Lower leg skin (tissue), 4 donors: ENCODE results near the gene KCNG2. TPM values are rescaled to one million over a fixed set of nuclear protein-coding genes. Genes with fewer than 3 reads are reported as not detected.
A peak's percentile ranks its signal among the peaks of the same experiment; 100 is the strongest.

Source experiments
- DNase-seq, 2 donors: peaks; one replicate each; pipeline ENCODE4 v3.0.0-alpha.2; 2019; ENCODE audit warnings: low spot score in 2 of 2
- H3K4me3 ChIP-seq: fragments of 200-600 bp; sonication (generic); 2 replicates; pipeline ENCODE4 v1.5.1; 2017; ENCODE audit warnings: mild to moderate bottlenecking, low read depth; ENCODE audit not compliant: poor library complexity, severe bottlenecking
- CTCF ChIP-seq, 3 donors: fragments of 450-650 bp; IDR thresholded peaks; one replicate each; pipeline ENCODE4 v1.5.1; 2016; ENCODE audit warnings: antibody characterized with exemption in 3 of 3, mild to moderate bottlenecking in 3 of 3, moderate library complexity in 2 of 3
- POLR2A ChIP-seq, 2 donors: fragments of 450-650 bp; IDR thresholded peaks; one replicate each; pipeline ENCODE4 v1.6.1; 2016 to 2017; ENCODE audit warnings: antibody characterized with exemption in 2 of 2, mild to moderate bottlenecking in 1 of 2, moderate library complexity in 1 of 2
- WGBS, 2 donors: methylation state at CpG; one replicate each; pipeline ENCODE4 v1.1.5; 2018; 5-methylcytosine and 5-hydroxymethylcytosine counted together
- intact Hi-C: fragments of 100-400 bp; cut with DNase I; formaldehyde crosslinking; loops from one replicate; pipeline ENCODE4 v1.15.0; 2023; ENCODE audit warnings: low total_unique reads
- total RNA-seq, 4 donors: library from RNA; depleted of rRNA; stranded (reverse); fragments of >200 nt; gene quantifications; one replicate each; pipeline ENCODE4 v1.1.0, GENCODE V29; 2016

Gene KCNG2
- total RNA-seq, 4 donors from 2014 or later = 0.84 TPM; not detected in 3

- no peak for TF ChIP-seq CTCF (IDR thresholded peaks at IDR 0.05)
- no peak for TF ChIP-seq POLR2A (IDR thresholded peaks at IDR 0.05)
- 94 to 98% methylated on average over 24 to 25 of the region's 25 CpGs for WGBS, 2 donors
- DNase-seq = peak in 1 of 2 donors; percentile 62
- intact Hi-C loops = no loop called here
- no peak overlapping the region for H3K4me3 ChIP-seq
Measured at GRCh38 chr18:79917853-79918614, 120.3 kb downstream of the KCNG2 start.

- no peak for TF ChIP-seq CTCF (IDR thresholded peaks at IDR 0.05)
- TF ChIP-seq POLR2A (IDR thresholded peaks at IDR 0.05) = no peak
- intact Hi-C loops = no loop called here
- peak in 1 of 2 donors; percentile 84 for DNase-seq
- WGBS, 2 donors = 94 to 98% methylated on average over 9 to 20 of the region's 20 CpGs
- H3K4me3 ChIP-seq = no peak overlapping the region
Measured at GRCh38 chr18:79918615-79919011, 120.9 kb downstream of the KCNG2 start.

GRCh38 chr18:79919089-79919488 lies 121.4 kb downstream of the KCNG2 start:
- no peak for TF ChIP-seq CTCF (IDR thresholded peaks at IDR 0.05)
- TF ChIP-seq POLR2A (IDR thresholded peaks at IDR 0.05) = no peak
- intact Hi-C loops = no loop called here
- DNase-seq = peak in 1 of 2 donors; percentile 71

GRCh38 chr18:79921984-79922965 lies 124.5 kb downstream of the KCNG2 start:
- DNase-seq = peak; percentile 3 to 60
- 95% methylated on average over 24 of the region's 24 CpGs for WGBS, 2 donors
- TF ChIP-seq POLR2A (IDR thresholded peaks at IDR 0.05) = no peak
- no peak for TF ChIP-seq CTCF (IDR thresholded peaks at IDR 0.05)
- H3K4me3 ChIP-seq = no peak overlapping the region
- intact Hi-C loops = no loop called here

More at GRCh38 chr18:79919089-79919488, 121.4 kb downstream of the KCNG2 start:
- 97% methylated on average over 18 to 19 of the region's 19 CpGs for WGBS, 2 donors
- H3K4me3 ChIP-seq = no peak overlapping the region

- DNase-seq = peak in 1 of 2 donors; percentile 79
- intact Hi-C loops = no loop called here
- no peak for TF ChIP-seq CTCF (IDR thresholded peaks at IDR 0.05)
- TF ChIP-seq POLR2A (IDR thresholded peaks at IDR 0.05) = no peak
- WGBS, 2 donors = 88 to 89% methylated on average over 17 of the region's 17 CpGs
- H3K4me3 ChIP-seq = no peak overlapping the region
Measured at GRCh38 chr18:79922971-79923411, 125.3 kb downstream of the KCNG2 start.
